Stomach (tissue), 4 donors: ENCODE data around the gene VNN1.

ENCODE experiments used
- EP300 ChIP-seq: sonication (generic); formaldehyde crosslinking; IDR thresholded peaks from one replicate; pipeline ENCODE4 v1.6.1; 2017; ENCODE audit warnings: antibody characterized with exemption
- POLR2A ChIP-seq, 4 donors: fragments of 450-650 bp; IDR thresholded peaks; one replicate each; pipeline ENCODE4 v1.6.1; 2016; ENCODE audit warnings: antibody characterized with exemption in 4 of 4, control low read depth in 2 of 4, mild to moderate bottlenecking in 1 of 4, moderate library complexity in 1 of 4
- POLR2AphosphoS5 ChIP-seq, 3 donors: sonication (generic); formaldehyde crosslinking; IDR thresholded peaks; one replicate each; pipeline ENCODE4 v1.6.1; 2016; ENCODE audit warnings: antibody characterized with exemption in 3 of 3
- TF ChIP-seq, protein P1 (sequence below), 7 experiments: fragments of 450-650 bp in 4 of 7; fragments of 200-600 bp in 3 of 7; sonication (generic) in 3 of 7; IDR thresholded peaks; one replicate each; pipeline ENCODE4 v1.5.1; 2016 to 2019; ENCODE audit warnings: antibody characterized with exemption in 7 of 7, control low read depth in 2 of 7, mild to moderate bottlenecking in 1 of 7

DNA sequence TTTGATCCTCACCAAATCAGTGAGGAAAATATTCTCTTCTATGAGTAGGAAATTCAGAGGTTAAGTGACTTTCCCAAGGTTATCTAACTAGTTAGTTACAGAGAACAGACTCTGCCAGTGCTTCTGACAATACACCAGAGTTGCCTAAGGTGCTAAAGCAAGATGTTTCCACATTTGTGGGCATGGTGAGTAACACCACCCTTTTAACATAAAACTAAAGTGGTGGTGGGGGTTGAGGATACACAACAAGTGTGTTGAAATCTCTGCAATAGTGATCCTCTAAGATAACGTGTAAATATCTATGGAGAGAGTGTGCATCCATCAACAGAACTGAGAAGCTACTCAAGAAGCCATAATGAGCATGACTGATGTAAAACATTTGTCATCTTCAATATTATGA lies 32.2 kb upstream of the VNN1 start:
- TF ChIP-seq, protein P1, sequence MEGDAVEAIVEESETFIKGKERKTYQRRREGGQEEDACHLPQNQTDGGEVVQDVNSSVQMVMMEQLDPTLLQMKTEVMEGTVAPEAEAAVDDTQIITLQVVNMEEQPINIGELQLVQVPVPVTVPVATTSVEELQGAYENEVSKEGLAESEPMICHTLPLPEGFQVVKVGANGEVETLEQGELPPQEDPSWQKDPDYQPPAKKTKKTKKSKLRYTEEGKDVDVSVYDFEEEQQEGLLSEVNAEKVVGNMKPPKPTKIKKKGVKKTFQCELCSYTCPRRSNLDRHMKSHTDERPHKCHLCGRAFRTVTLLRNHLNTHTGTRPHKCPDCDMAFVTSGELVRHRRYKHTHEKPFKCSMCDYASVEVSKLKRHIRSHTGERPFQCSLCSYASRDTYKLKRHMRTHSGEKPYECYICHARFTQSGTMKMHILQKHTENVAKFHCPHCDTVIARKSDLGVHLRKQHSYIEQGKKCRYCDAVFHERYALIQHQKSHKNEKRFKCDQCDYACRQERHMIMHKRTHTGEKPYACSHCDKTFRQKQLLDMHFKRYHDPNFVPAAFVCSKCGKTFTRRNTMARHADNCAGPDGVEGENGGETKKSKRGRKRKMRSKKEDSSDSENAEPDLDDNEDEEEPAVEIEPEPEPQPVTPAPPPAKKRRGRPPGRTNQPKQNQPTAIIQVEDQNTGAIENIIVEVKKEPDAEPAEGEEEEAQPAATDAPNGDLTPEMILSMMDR (IDR thresholded peaks at IDR 0.05): no peak
- no peak for TF ChIP-seq POLR2AphosphoS5 (IDR thresholded peaks at IDR 0.05)
- no peak for TF ChIP-seq POLR2A (IDR thresholded peaks at IDR 0.05)
- TF ChIP-seq EP300: no peak
